Fibroblast of skin of left biceps (primary cell): ENCODE results near the gene CD109.

Source experiments
- DNase-seq, 2 experiments: peaks; one replicate each; pipeline ENCODE4 v3.0.0-alpha.2; 2013; ENCODE audit warnings: low read depth in 2 of 2

Gene CD109

DNA sequence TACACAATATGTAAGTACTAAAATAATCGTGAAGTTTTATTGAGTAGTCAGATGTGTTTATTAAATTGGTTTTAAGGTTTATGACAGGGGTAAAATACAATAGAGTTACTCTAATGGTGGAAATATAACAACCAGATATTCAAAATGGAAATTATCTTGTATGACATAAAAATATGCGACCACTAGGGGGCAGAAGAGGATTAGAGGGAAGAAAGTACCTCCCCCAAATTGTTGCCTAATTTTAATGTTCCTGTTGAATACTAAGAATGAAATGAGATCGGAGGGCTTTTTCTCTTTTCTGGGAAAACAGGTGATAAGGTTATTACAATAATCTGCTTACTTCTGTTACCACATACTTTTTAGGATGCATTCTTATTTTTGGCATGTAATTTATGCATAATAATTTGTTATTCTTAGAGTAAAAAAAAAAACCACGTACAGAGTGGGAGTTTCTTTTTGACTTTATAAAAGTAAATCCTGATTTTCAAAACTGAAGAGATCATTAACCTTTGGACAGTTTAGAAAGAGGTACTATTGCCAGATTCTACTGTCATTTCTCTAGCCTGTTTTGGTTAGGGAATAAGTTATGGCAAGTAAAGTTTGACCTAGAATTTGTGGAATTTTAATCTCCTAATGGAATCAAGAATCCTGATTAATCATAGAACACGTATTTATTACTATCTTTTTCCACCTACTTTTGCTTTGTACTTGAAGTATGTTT is 159.2 kb downstream of the CD109 start:
- peak in 1 of 2 experiments; percentile 40 for DNase-seq

DNA sequence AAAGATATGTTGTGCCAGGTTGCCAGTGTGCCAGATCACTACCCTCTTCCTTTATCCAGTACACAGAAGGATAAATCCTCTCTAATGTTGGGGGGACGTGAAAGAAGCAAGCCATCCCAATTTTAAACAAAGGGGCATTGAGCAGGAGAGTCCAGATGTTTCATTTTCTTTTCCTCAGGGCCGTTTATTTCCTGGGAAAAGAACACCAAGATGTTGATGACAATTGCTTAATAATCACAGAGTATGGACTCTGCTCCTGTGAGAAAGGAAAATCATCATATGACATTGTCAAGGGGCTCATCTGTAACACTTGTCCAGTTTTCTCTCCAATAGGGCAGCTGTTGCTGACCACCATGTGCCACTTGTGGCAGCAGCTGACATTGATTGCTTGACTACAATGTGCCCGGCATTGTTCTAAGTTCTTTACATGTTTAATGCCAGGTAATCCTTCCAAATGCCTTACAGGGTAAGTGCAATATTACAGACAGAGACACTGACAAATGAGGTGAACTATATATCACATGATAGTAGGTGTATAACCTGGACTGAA is 161.4 kb downstream of the CD109 start:
- DNase-seq = no peak

DNA sequence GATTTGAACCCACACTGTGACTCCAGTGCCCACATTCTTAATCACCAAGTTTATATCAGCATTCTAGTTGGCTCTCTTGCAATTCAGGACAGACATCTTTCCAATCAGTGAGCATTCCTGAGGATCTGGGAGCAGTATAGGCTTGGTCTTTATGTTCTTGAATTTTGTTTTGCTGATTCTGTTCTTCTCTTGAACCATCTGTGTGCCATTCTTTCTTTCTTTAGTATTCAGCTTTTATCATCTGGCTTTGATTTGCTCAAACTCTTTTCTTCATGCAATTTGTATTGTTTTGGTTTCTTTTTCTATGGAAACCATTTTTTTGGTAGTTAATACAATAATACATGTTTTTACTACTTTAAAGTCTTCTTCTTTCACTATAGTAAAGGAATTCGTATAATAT is 162.4 kb downstream of the CD109 start:
- DNase-seq = no peak

DNA sequence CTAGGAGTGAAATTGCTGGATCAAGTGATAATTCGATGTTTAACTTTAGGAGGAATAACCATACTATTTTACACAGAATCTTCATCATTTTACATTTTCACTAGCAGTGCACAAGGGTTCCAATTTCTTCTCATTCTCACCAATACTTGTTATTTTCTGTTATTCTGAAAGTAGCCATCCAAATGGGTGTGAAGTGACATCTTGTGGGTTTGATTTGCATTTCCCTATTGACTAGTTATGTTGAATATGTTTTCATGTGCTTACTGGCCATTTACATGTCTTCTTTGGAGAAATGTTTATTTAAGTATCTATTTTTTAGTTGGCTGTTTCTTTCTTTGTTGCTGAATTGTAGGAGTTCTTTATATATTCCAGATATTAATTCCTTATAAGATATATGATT is 164.3 kb downstream of the CD109 start:
- DNase-seq = no peak

DNA sequence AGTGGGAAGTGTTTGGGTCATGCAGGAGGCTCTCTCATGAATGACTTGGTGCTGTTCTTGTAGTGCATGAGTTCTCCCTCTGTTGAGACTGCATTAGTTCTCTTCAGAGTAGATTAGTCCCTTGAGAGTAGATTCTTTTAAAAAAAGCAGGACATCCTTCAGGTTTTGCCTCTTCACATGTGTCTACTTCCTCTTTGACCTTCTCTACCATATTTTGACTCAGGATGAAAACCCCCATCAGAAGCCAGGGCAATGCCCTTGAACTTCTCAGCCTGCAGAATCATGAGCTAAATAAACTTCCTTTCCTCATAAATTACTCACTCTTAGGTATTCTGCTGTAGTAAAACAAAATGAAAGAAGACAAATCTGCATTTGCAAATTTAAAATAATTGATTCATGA is 170.3 kb downstream of the CD109 start:
- DNase-seq = no peak

DNA sequence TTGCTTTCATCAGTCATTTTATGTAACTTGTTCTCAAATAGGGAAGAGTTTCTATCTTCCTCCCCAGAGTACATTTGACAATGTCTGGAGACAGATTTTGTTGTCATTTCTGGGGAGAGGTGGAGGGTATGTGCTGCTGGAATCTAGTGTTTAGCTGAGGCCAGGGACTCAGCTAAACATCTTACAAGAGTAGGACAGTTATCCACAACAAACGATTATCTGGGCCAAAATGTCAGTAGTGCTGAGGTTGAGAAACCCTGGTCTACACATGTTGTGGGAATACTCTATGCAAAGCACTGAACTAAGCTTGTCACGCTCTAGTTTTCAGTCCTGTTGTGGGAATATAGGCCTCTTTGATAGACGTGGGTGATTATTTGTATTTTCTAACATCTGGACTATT is 171.4 kb downstream of the CD109 start:
- no peak for DNase-seq

DNA sequence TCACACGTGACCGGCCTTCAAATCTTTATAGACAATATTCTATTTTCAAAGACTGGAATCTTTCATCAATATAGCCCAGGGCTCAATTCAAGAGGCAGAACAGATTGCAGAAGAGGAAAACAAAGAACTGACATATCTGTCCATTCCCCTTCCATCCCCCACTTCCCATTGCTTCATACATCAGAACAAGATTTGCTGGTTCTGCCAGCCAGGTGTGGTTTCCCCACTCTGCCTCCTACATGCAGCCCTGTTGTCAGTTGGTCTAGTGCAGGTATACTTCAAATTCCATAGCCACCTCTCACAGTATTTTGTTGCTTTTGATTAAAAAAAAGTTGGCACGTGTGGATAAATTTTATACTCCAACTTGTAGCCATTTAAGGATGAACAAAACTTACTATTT is 174.9 kb downstream of the CD109 start:
- no peak for DNase-seq

DNA sequence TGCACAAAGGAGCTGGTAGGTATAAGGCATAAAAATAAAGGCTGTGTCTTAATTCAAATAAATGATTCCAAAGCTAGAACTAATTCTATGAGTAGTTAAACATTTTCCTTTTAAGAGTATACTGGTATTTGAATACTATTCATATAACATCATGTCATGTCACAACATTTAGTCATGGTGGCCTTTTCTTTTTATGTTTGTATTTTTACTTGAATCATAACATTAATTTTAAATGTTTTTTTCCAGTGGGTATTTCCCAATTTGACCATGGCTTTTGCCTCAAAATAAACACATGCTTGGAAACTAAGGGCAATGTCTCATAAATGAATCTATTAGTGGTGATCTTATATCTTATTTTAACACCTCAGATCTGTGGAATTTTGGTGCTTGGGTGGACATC is 177.1 kb downstream of the CD109 start:
- no peak for DNase-seq
